HCT116 (cell line): Measurements from ENCODE around the gene LILRB1. TPM values are rescaled to one million over a fixed set of nuclear protein-coding genes. Genes with fewer than 3 reads are reported as not detected.
"Not testable (repeated sequence)": the region's sequence is repeated elsewhere in the genome, so short reads cannot be mapped to it uniquely, and the experiment has no call there.

ENCODE experiments used
- ATAC-seq: fragments of 200-7000 bp; cut with Tn5 transposase; 2 replicates; pipeline ENCODE4 v1.9.1; 2020; ENCODE audit warnings: mild to moderate bottlenecking, moderate library complexity
- BruUV-seq: library from RNA; stranded (reverse); fragments of 400-500 nt; replicated peaks from 2 replicates; lab custom pipeline; 2021; lab: Mats Ljungman, UMichigan
- CTCF ChIA-PET: fragments of 300-600 bp; sonication (Branson Sonifier 250); formaldehyde crosslinking; loops from one replicate; lab custom pipeline; 2021; ENCODE audit warnings: antibody characterized with exemption; lab: Charles Lee
- POLR2A ChIA-PET: fragments of 300-600, 350-600 bp; sonication (Branson Sonifier 250); formaldehyde crosslinking; loops from one replicate; lab custom pipeline; 2021; ENCODE audit warnings: antibody characterized with exemption; lab: Charles Lee
- RAD21 ChIA-PET, 2 experiments: fragments of 300-600 bp; sonication (Branson Sonifier 250); formaldehyde crosslinking; loops; one replicate each; lab custom pipeline; 2023; ENCODE audit warnings: low total read pairs in 2 of 2; ENCODE audit not compliant: uncharacterized antibody in 2 of 2, unreplicated experiment in 2 of 2, low non-redundant PET in 1 of 2; lab: Charles Lee
- DNase-seq: peaks from one replicate; pipeline ENCODE4 v3.0.0-alpha.2; 2010; ENCODE audit warnings: low read depth, low spot score
- H2AFZ ChIP-seq: fragments of 200-600 bp; shearing (Covaris generic), sonication (generic); 2 replicates; pipeline ENCODE4 v1.6.1; 2017; ENCODE audit warnings: low read depth, mixed run types, mixed read lengths, antibody characterized with exemption, low read length; ENCODE audit not compliant: poor library complexity, severe bottlenecking
- H3K27ac ChIP-seq: 2 replicates; pipeline ENCODE4 v1.5.1; 2012; ENCODE audit warnings: low read depth, low read length
- H3K27me3 ChIP-seq: fragments of 200-600 bp; sonication (generic); 2 replicates; pipeline ENCODE4 v1.6.1; 2016; ENCODE audit warnings: mixed run types, low read length, mixed read lengths; ENCODE audit not compliant: insufficient read depth
- H3K36me3 ChIP-seq, 2 experiments: fragments of 200-500 bp in 1 of 2; fragments of 200-600 bp in 1 of 2; sonication (Bioruptor generic) in 1 of 2; sonication (generic) in 1 of 2; 2 replicates each; pipeline versions ENCODE4 v1.5.1 to v1.6.1; 2014 to 2016; ENCODE audit warnings: low read length in 2 of 2, inconsistent platforms in 1 of 2, mixed read lengths in 1 of 2, mixed run types in 1 of 2; ENCODE audit not compliant: insufficient read depth in 2 of 2, control insufficient read depth in 1 of 2
- H3K4me1 ChIP-seq, 2 experiments: fragments of 200-600 bp in 1 of 2; sonication (generic) in 1 of 2; 2 replicates each; pipeline versions ENCODE4 v1.5.1 to v1.6.1; 2012 to 2017; ENCODE audit warnings: low read length in 2 of 2, inconsistent platforms in 1 of 2, mild to moderate bottlenecking in 1 of 2, mixed read lengths in 1 of 2, mixed run types in 1 of 2, moderate library complexity in 1 of 2; ENCODE audit not compliant: insufficient read depth in 2 of 2, control insufficient read depth in 1 of 2
- H3K4me2 ChIP-seq: fragments of 200-600 bp; sonication (generic); 2 replicates; pipeline ENCODE4 v1.6.1; 2017; ENCODE audit warnings: mixed run types, low read length, mixed read lengths
- H3K4me3 ChIP-seq, 2 experiments: fragments of 200-600 bp in 1 of 2; sonication (generic) in 1 of 2; replicated peaks in 1 of 2; 2 replicates each; pipeline ENCODE4 v1.5.1; 2011 to 2016; ENCODE audit warnings: low read length in 2 of 2, control low read depth in 1 of 2, low read depth in 1 of 2, mild to moderate bottlenecking in 1 of 2, mixed read lengths in 1 of 2, mixed run types in 1 of 2
- H3K79me2 ChIP-seq: fragments of 200-600 bp; sonication (generic); 2 replicates; pipeline ENCODE4 v1.6.1; 2017; ENCODE audit warnings: mild to moderate bottlenecking, mixed run types, low read length, moderate library complexity, mixed read lengths; ENCODE audit not compliant: insufficient read depth
- H3K9ac ChIP-seq: fragments of 200-600 bp; sonication (generic); 2 replicates; pipeline ENCODE4 v1.6.1; 2016; ENCODE audit warnings: low read length, mixed read lengths
- H3K9me2 ChIP-seq: fragments of 200-600 bp; sonication (generic), shearing (Covaris generic); 2 replicates; pipeline ENCODE4 v1.6.1; 2017; ENCODE audit warnings: mixed run types, mild to moderate bottlenecking, moderate library complexity; ENCODE audit not compliant: insufficient read depth
- H3K9me3 ChIP-seq, 2 experiments: fragments of 200-500 bp in 1 of 2; fragments of 200-600 bp in 1 of 2; sonication (Bioruptor generic) in 1 of 2; sonication (generic) in 1 of 2; 2 replicates each; pipeline ENCODE4 v1.6.1; 2014 to 2017; ENCODE audit warnings: low read length in 2 of 2, mixed read lengths in 2 of 2, inconsistent platforms in 1 of 2, low read depth in 1 of 2, mild to moderate bottlenecking in 1 of 2, mixed run types in 1 of 2, moderate library complexity in 1 of 2; ENCODE audit not compliant: control insufficient read depth in 1 of 2, insufficient read depth in 1 of 2
- H4K20me1 ChIP-seq: fragments of 200-600 bp; sonication (generic), shearing (Covaris generic); 2 replicates; pipeline ENCODE4 v1.6.1; 2017; ENCODE audit warnings: mixed run types, mild to moderate bottlenecking, moderate library complexity; ENCODE audit not compliant: insufficient read depth
- CTCF ChIP-seq, 3 experiments: fragments of 200-600 bp in 1 of 3; sonication (generic) in 1 of 3; IDR thresholded peaks in 2 of 3; conservative IDR thresholded peaks in 1 of 3; 2 replicates each; pipeline ENCODE4 v1.5.1; 2012 to 2017; ENCODE audit warnings: low read depth in 2 of 3, low read length in 2 of 3, antibody characterized with exemption in 1 of 3, borderline replicate concordance in 1 of 3, control low read depth in 1 of 3, mild to moderate bottlenecking in 1 of 3, mixed read lengths in 1 of 3, mixed run types in 1 of 3, moderate library complexity in 1 of 3; ENCODE audit not compliant: insufficient read depth in 1 of 3
- EGR1 ChIP-seq: IDR thresholded peaks from 2 replicates; pipeline ENCODE4 v1.6.1; 2012; ENCODE audit warnings: low read depth
- EZH2 ChIP-seq: fragments of 200-600 bp; sonication (generic); IDR thresholded peaks from 2 replicates; pipeline ENCODE4 v1.6.1; 2017; ENCODE audit warnings: antibody characterized with exemption, mixed run types
- RAD21 ChIP-seq: IDR thresholded peaks from 2 replicates; pipeline ENCODE4 v1.6.1; 2012; ENCODE audit warnings: low read depth, mild to moderate bottlenecking
- intact Hi-C: fragments of 100-400 bp; cut with micrococcal nuclease; formaldehyde crosslinking; loops from 2 replicates; pipeline ENCODE4 v1.10.0; 2022
- total RNA-seq: library from RNA; stranded (reverse); gene quantifications from one replicate; pipeline ENCODE4 v1.2.1, GENCODE V29; 2021; ENCODE audit not compliant: unreplicated experiment

LILRB1 gene
- total RNA-seq, 1 experiment from 2014 or later: not detected

- peak; percentile 34 for DNase-seq
- Histone ChIP-seq H3K27ac (no peak overlapping the region), H3K79me2 (no peaks in the 10 kb centered on the region), H3K9ac (no peak overlapping the region), H4K20me1 (no peaks in the 10 kb centered on the region), H3K27me3 (peaks cover 32% of the 10 kb centered on the region), H3K36me3 (no peaks in the 10 kb centered on the region), H3K4me3 (no peak overlapping the region), H3K9me3 (no peaks in the 10 kb centered on the region)
- RAD21 ChIA-PET: no interaction called here
- ATAC-seq: peak; percentile 61
- POLR2A ChIA-PET: interaction anchor here (0.5 kb wide), 1 partner anchor 381 kb away, joined by 3 read pairs; no protein-coding TSS in a partner anchor
- TF ChIP-seq EGR1: no peak
- no peak for TF ChIP-seq EZH2
- TF ChIP-seq RAD21: peak; percentile 61
- TF ChIP-seq CTCF (IDR thresholded peaks at IDR 0.05 in 2 of 3, conservative IDR thresholded peaks at IDR 0.05 in 1 of 3; ENCODE audit: borderline replicate concordance in 1 of 3, insufficient read depth in 1 of 3, low read depth in 2 of 3, low read length in 2 of 3): peak; percentile 53 to 87 (median 80); a peak in 5 of 6 replicates
- TF ChIP-seq, all 23 proteins: peak for 2
- H3K9me2 ChIP-seq: no peaks in the 10 kb centered on the region
- no peak overlapping the region for H2AFZ ChIP-seq
- CTCF ChIA-PET: interaction anchor here (0.6 to 4.4 kb wide), 13 partner anchors 9 to 932 kb away, joined by 3 to 28 read pairs (median 7); partner anchors contain the start of gene LILRB4
- intact Hi-C loops: loop anchor here (1.0 kb wide), 1 partner anchor 245 kb away; no protein-coding TSS in a partner anchor
- H3K4me1 ChIP-seq: no peaks in the 10 kb centered on the region
- H3K4me2 ChIP-seq: no peak overlapping the region
- BruUV-seq: no TSS peak
These were observed 43.8 kb downstream of the LILRB1 start for GRCh38 chr19:54674021-54674617.

GRCh38 chr19:54676210-54676834, 46.0 kb downstream of the LILRB1 start:
- H3K9me2 ChIP-seq, H3K4me1 ChIP-seq, POLR2A ChIA-PET, CTCF ChIA-PET, H3K4me2 ChIP-seq, BruUV-seq, H3K36me3 ChIP-seq, RAD21 ChIA-PET, H2AFZ ChIP-seq, H3K9ac ChIP-seq, H4K20me1 ChIP-seq, H3K4me3 ChIP-seq, H3K9me3 ChIP-seq, H3K79me2 ChIP-seq, H3K27ac ChIP-seq: not testable (repeated sequence)
- peak; percentile 42 to 84 (median 79); a peak in 5 of 6 replicates for TF ChIP-seq CTCF (IDR thresholded peaks at IDR 0.05 in 2 of 3, conservative IDR thresholded peaks at IDR 0.05 in 1 of 3; ENCODE audit: borderline replicate concordance in 1 of 3, insufficient read depth in 1 of 3, low read depth in 2 of 3, low read length in 2 of 3)
- TF ChIP-seq RAD21: peak; percentile 52; the same call in 1 of the 2 replicates
- peak; percentile 19 for DNase-seq
- ATAC-seq: peak; percentile 52; the same call in 1 of the 2 replicates
- H3K27me3 ChIP-seq: peaks cover 11% of the 10 kb centered on the region
- intact Hi-C loops: loop anchor here (5.0 kb wide), 1 partner anchor 194 kb away; no protein-coding TSS in a partner anchor
